ENCODE measurements around the gene CAMK2D.
A peak's percentile ranks its signal among the peaks of the same experiment; 100 is the strongest.
"Not testable (repeated sequence)": the region's sequence is repeated elsewhere in the genome, so short reads cannot be mapped to it uniquely, and the experiment has no call there.

The CAMK2D gene

DNA sequence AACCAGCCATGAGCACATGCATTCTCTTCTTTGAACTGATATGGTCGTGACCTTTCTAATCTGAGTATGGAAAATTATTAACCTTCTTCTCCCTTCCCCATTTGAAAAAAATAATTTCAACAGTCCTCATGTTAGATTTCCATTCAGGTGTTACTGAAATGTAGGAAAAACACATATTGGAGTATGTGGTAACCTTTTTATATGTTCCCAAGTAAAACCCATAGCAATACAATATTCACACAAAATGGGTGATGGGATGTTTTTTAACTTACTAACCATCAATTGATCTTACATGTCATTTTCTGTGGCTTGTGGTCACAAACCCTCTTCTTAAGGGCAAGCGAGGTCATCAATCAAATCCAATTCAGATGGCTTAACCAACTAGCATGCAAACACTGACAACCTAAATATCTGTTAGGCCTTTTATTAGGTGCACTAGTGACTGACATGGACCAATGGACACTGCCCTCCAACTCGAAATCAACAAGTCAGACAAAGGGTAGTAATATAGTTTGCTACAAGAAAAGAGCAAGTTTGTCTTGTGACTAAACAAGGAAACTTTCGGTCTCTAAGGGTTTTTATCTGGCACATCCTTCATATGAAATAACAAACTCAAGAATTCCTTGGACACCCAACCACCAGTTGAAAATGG is 74.3 kb downstream of the CAMK2D start:
- no peak for DNase-seq (ENCODE audit: low read depth in 2 of 3, low spot score in 2 of 3)

DNA sequence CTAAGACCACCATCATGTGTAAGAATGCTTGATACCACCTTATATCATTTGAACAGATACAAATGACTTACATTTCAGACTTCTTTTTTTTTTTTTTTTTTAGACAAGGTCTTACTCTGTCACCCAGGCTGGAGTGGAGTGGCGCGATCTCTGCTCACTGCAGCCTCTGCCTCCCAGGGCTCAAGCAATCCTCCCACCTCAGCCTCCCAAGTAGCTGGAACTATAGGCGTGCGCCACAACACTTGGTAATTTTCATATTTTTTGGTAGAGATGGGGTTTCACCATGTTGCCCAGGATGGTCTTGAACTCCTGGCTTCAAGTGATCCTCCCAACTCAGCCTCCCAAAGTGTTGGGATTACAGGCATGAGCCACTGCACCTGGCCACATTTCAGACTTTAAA is 76.4 kb downstream of the CAMK2D start:
- DNase-seq (ENCODE audit: low read depth in 2 of 3, low spot score in 2 of 3) = not testable (repeated sequence)

DNA sequence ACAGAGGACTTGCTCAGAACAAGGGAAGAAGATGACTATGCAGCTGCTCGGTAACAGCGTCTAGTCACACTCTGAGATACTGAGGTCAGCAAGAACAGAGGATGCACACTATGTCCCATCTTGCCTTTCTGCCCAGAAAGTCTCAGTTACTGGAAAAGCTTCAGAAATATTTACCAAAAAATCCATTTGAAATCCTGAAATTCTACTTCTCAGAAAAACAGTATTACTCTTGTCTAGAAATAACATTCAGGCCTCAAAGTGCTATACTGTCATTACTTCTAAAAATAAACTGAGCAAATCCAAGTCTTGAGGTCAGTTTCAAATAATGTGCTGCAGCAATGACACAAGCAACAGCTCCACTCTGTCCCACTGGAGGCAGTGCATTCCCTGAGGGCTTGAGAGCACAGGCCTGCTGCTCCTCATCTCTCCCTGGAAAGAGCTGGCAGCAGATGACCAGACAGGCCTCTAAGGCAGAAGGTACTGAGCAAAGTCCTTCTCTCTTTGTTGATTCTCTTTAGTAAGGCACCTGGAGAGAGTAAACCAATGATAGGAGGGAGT is 76.9 kb downstream of the CAMK2D start:
- no peak for DNase-seq (ENCODE audit: low read depth in 2 of 3, low spot score in 2 of 3)

DNA sequence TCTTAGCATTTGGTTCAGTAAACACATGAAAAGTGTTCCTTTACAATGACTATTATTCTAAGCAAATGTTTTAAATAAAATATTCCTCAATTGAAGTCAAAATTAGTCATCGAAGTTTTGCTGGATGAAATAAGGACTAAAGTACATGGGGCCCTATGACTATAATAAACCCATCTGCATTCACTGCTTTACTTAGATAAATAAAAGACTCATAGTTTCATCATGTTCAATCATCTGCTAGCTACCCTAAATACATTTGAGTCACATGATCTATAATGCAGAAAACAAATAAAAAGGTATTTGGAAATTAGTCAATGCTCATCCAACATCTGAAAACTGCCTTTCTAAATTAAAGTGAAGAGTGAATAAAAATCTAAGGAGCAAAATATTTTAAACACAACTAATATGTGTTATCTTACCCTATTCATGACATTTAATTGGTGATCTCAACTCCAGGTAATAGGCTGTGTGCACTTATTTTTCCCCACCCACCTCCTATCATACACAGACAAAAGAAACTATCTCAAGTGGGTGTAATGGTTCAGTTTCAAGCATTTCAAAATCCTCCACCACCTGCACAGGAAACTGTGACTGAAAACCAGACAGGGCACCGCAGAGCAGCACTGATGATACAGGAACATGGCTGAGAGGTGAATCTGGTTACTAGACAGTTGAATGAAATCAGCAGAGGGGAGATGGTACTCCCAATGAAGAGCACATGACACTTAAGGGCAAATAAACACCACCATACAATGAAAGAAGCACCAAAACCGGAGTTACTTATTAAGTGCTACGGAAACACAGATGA is 78.6 kb downstream of the CAMK2D start:
- DNase-seq (ENCODE audit: low read depth in 2 of 3, low spot score in 2 of 3) = peak in 2 of 3 experiments; percentile 19 to 46

DNA sequence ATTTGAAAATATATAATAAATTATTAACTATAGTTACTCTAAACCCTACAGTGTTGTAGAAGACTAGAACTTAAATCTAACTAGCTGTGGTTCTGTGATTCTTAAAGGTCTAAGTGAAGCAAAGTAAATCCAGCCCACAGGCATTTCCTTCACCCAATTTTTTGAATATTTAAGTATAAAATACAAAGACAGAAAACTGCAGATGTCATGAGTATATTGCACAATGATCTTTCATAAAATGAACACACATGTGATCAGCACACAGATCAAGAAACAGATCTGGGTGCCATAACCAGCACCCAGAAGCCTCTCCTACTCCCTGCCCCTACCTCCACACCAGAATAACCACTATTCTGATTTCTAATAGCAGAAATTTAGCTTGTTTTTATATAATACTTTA is 82.9 kb downstream of the CAMK2D start:
- DNase-seq (ENCODE audit: low read depth in 2 of 3, low spot score in 2 of 3) = no peak

DNA sequence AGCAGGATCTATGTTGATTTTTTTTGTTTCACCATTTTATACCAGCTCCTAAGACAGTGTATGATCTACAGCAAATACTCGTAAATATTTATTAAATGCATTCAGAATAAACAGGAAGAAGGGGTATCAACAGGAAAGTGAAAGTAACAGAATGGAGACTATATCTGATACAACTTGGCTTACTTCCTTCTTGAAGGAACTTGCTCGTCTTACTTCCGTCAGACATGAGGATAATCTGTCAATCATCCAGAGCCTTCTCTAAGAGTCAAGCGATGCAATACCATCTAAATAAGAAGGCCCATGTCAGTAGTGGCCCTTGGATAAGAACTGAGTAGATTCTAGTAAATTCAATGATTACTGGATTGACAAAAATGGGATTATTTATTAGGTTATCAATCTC is 84.2 kb downstream of the CAMK2D start:
- no peak for DNase-seq (ENCODE audit: low read depth in 2 of 3, low spot score in 2 of 3)

DNA sequence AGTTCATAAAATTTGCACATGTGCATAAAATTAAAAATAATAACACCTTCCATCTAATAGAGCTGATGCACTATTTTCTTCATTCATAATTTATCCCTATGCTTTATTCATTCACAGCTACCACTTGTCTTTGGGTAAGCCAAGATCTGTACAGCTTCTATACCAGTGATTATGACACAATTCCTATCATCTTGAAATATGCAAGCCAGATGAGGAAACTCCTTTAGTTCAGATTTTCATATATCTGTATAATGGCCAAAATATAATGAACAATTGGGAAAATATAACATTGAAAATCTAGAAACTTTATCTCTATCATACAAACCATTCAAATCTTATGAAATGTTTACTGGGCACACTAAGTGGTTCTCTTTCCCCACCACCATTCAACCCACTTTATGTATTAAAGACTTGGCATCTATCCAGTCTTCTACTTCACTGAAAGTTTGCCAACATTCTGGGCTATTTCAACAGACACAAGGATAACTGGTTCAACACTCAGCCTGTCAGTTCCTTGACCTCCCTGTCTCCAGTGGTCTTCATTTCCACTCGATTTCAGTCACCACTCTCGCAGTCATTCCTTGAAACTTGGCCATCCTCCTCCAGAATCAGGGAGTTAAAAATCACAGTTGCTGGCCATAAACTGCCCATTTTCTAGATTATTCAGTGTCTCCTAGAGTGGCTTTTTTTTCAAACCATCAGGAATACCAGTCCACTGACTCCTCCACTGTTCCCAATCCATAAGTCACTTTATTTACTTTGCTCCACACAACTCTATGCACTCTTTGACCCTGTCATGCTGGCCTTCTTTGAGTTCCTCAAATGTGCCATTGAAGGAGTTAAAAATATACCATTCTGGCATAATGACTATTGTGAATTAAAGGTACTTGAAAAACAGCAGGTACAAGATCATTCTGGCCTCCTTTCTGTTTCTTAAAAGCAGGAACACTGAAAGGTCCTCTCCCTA is 85.5 kb downstream of the CAMK2D start:
- DNase-seq (ENCODE audit: low read depth in 2 of 3, low spot score in 2 of 3) = no peak

DNA sequence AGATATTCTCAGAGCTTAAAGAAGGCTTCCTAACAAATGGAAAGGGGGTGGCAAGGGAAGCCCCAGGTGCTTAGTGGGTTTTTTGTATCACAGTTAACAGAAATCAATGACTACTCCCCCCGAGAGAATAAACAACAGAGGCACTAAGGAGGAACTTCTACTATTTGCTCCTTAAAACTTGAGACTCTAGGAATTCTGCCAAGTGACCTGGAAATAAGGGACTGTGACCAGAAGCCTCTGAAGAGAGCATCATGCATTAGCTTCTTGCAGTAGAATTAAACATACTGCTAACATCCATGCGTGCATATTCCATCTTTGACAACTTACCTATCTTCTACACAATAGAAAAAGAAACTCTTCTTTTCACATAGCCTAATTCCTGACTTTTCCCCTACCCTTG is 86.8 kb downstream of the CAMK2D start:
- DNase-seq (ENCODE audit: low read depth in 2 of 3, low spot score in 2 of 3) = no peak

DNA sequence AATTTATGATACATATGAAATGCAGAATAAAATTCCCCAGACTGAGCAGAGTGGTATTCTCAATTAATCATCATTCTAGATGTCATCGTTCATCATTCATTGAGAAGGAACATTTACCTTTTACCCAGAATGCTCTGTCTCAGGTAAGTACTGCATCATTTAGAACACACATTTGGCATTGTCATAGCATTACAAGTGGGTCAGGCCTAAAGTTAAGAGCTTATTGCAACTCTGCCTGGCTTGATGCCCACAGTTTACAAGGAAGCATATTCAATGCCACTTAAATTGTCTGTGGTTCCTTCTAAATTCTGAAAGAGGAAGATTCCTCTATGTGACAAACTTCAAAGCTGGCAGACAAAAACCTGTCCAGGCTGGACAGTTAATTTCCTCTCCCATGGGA is 87.3 kb downstream of the CAMK2D start:
- DNase-seq (ENCODE audit: low read depth in 2 of 3, low spot score in 2 of 3) = no peak

DNA sequence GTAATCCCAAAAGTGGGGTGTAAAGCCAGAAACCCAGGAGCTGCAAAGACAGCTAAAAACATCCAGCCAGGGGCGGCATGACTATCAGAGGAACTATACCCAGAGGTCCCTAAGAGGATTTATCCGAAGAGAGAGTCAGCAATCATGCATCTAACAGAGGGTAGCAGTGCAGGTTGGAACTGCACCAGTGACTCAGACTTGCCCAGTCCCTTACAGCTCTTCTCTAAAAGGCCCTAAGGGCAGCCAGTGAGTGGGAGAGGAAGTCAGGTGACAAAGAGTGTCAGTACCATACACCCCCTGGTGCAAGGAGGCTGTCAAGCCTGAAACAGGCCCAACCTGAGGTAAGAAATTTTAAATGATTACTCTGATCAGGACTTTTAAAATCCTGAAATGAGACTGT is 88.1 kb downstream of the CAMK2D start:
- no peak for DNase-seq (ENCODE audit: low read depth in 2 of 3, low spot score in 2 of 3)

DNA sequence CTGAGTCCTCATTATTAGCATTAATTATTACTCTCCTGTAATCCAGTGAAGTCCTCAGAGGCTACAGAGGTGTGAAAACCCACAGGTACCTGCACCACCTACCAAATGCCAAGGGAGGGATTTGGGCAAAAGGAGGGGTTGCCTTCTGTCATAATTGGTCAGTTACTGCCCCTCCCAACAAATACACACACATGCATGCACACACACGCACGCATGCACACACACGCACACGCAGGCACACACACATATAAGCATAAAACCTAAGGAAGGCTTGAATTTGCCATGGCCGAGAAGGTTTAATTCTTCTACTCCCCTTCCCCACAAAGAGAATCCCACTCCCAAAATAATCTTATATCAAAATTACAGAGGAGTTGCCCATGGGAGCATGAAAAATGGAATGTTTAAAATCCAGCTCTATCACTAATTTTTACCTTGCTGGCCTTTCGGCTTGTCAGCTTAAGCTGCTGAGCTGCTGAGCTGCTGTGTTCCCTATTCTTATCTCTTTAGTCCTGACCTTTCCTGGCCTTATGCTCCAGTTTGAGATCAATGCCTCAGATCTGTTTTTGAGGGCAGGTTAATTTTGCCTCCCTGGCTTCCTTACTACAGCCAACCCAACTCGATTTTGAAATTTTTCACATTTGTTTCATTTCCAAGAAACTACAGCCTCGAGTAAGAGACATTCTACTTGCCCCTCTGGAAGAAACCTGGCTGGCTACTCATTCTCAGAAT is 95.0 kb downstream of the CAMK2D start:
- no peak for DNase-seq (ENCODE audit: low read depth in 2 of 3, low spot score in 2 of 3)

DNA sequence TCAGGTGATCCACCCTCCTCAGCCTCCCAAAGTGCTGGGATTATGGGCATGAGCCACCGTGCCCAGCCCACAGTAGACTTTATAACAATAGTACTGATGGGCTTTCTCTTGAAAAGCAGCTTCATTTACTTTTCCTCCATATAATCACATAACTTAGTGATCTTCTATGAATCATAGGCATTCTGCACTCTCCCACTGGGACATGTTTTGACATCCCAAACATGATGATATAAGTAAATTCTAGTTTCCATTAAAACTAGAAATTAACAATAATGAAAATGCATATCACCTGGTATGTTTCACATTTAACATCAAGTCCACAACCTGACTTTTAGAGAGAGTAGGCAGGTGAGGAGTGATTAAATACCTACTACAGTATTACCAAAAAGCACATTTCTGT is 96.5 kb downstream of the CAMK2D start:
- DNase-seq (ENCODE audit: low read depth in 2 of 3, low spot score in 2 of 3) = no peak

DNA sequence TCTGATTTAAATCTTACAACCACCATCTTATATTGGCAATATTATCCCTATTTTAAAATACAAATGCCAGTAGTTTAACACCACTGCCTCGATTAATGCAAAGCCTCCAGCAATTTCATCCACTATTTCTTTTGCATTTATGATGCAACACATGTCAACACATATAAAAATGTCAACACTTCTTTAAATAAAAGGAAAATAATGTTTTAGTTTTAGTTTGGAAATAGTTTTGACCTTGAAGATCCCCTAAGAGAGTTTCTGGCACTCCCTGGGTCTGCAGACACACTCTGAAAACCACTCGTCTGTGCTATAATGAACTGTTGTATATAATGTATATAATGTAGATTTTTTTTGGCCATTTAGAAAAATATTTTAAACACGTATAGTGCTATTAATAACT is 99.0 kb downstream of the CAMK2D start:
- no peak for DNase-seq (ENCODE audit: low read depth in 2 of 3, low spot score in 2 of 3)

DNA sequence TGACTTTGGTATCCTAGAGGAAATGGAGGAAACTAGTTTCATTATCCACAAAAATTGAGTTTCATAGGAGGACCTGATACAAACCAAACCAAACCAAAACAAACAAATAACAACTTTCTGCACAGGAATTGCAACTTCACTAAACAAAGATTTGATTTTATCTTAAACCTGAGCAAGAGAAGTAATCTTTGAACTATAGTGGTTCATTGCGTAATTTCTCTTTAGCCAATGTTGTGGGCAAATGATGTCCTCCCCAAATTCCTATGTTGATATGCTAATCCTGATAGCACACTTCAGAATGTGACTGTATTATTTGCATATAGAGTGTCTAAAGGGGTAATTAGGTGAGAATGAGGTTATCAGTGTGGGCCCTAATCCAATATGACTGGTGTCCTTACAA is 102.4 kb downstream of the CAMK2D start:
- DNase-seq (ENCODE audit: low read depth in 2 of 3, low spot score in 2 of 3) = no peak

DNA sequence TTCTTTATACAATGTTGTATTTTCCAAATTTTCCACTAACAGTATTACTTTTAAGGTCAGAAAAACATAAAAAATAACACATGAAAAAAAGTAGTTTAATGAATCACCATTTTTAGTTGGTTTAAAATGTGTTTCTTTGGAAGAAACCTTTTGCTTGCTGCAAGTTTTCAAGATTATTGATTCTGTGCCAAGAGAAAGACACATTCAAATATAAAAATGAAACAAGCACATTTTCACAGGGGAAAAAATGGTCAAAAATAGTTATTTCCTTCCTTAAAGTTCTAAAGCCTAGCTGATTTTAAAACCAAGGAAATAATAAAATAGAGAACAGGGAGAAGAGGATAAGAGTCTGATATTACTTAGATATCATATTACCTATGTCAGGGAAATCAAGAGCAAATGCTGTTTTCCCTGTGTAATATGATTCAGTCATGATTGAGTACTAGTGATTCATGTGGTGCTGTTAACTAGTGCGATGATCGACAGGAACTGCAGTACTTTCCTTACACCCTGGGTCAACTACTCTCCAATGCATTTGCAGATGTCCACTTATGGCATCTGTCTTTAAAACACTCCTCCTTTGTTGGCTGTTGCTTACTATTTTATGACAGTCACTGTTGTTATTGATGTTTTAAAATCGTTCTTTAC is 103.8 kb downstream of the CAMK2D start:
- no peak for DNase-seq (ENCODE audit: low read depth in 2 of 3, low spot score in 2 of 3)

DNA sequence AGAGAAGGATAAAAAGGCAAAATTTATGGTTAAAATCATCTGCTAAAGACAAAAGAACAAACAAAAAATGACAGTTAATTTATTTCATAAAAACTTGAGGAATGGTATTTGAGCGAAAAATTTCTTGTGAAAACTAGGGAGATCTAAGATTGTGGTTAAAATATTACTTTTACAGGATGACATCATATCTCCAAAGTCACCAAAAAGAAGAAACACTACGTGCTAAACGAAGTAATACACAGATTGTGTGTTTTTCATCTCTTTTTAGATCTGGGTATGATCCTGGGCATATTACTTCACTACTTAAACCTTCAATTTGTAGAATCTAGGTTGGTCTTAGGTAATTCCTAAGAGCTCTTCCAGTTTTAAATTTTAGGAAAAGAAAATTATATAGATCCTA is 107.7 kb downstream of the CAMK2D start:
- DNase-seq (ENCODE audit: low read depth in 2 of 3, low spot score in 2 of 3) = no peak

DNA sequence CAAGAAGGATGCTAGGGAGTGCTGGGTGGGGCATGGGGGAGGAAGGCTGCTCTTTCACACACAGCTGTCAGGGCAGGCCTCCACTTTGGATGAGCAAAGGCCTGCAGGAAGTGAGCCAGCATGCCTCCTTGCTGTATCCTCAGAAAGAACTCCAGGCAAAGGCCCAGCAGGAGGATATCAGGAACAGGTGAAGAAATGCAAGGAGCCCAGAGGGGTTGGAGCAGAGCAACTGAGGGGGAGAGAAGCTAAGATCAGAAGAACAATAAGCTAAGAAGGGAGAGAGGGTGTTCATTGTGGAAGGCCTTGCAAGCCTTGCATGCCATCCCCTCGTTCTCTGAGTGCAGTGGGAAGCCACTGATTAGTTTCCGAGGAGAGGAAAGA is 115.1 kb downstream of the CAMK2D start:
- no peak for DNase-seq (ENCODE audit: low read depth in 2 of 3, low spot score in 2 of 3)

DNA sequence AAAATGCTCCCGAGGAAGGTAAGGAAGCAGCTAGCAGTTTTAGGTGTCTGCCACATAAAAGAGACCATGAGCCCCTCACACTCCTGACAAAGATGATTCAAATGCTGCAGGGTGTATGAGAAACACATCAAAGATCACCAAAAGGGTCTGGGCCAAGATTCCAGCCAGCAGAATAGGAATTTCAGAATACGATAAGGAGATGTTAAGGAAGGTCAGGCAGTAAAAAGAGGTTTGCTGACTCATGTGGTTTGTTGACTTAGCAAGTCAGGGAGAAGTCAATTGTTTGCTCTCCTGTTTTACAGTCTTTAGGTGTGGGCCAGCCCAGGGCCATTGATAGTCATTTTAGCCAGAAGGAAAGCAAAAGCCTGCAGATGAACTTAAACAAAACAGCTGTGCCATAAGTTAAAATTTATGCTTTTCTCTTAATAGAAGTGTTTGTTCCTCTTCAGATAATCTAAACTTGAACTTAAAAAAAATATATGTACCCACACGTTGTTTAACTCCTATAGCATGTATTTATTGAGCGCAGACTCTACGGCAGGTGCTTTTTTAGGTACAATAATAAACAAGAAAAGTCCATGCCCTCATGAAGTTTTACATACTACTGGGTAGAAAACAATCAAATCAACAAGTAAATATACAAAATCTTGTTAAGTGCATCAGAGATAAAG is 115.6 kb downstream of the CAMK2D start:
- DNase-seq (ENCODE audit: low read depth in 2 of 3, low spot score in 2 of 3) = no peak

DNA sequence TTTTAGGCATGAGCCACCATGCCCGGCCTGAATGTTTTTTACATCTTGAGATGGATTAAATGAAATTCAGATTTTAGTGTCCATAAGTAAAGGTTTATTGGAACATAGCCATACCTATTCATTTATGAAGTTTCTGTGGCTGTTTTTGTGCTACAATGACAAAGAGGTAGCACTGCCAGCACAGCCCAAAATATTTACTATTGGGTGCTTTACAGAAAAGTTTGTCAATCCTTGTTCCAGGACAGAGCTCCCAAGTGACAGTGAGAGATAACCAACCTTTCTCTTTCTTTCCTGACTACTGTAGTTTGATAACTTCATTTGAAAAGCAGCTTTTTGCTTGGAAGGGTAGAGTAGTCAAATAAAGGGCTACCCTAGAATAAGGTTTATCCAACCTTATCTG is 116.2 kb downstream of the CAMK2D start:
- no peak for DNase-seq (ENCODE audit: low read depth in 2 of 3, low spot score in 2 of 3)

DNA sequence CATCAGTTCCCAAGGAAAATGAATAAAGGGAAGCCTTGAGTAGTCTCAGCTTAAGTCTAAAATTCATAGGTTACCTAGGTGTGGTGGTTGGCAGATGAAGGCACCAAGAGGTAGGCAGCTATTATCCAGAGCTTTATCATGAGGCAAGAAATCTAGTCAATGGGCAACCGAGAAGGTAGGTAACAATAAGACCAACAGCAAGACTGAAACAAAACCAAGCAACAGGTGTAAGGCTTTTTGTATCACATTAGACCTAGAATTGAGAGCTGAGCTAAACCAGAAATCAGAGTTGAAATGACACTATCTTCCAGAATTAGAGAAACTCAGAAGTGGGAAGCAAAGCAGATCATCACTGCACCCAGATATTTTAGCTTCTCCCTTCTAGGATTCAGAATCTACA is 117.1 kb downstream of the CAMK2D start:
- no peak for DNase-seq (ENCODE audit: low read depth in 2 of 3, low spot score in 2 of 3)
